Measurements from ENCODE around the gene SSC5D. TPM values are rescaled to one million over a fixed set of nuclear protein-coding genes. Genes with fewer than 3 reads are reported as not detected.
A peak's percentile ranks its signal among the peaks of the same experiment; 100 is the strongest.

The SSC5D gene
- total RNA-seq, 1 donor from 2014 or later, result 1.3 TPM

- H3K4me1 Mint-ChIP-seq, result peaks cover 19% of the 10 kb centered on the region
- no peak for TF ChIP-seq CTCF (conservative IDR thresholded peaks at IDR 0.05)
- H3K27me3 Mint-ChIP-seq (ENCODE audit: low read depth), result peaks cover 3% of the 10 kb centered on the region
- H3K9me3 Mint-ChIP-seq, result no peaks in the 10 kb centered on the region
- peak overlapping the region; percentile 90 for H3K4me3 Mint-ChIP-seq
- no peaks in the 10 kb centered on the region for H3K36me3 Mint-ChIP-seq (ENCODE audit: low read depth)
- H3K27ac Mint-ChIP-seq (ENCODE audit: unreplicated experiment), result peak overlapping the region; percentile 96
- DNase-seq (ENCODE audit: low read depth, low spot score), result no peak
Observed at GRCh38 chr19:55485439-55486011, 2.7 kb upstream of the SSC5D start.

- Mint-ChIP-seq H3K27me3 (ENCODE audit: low read depth) (peaks cover 3% of the 10 kb centered on the region), H3K36me3 (ENCODE audit: low read depth) (no peaks in the 10 kb centered on the region), H3K27ac (ENCODE audit: unreplicated experiment) (peak overlapping the region; percentile 93), H3K4me3 (peak overlapping the region; percentile 90), H3K9me3 (no peaks in the 10 kb centered on the region), H3K4me1 (peaks cover 19% of the 10 kb centered on the region)
- DNase-seq (ENCODE audit: low read depth, low spot score), result no peak
- no peak for TF ChIP-seq CTCF (conservative IDR thresholded peaks at IDR 0.05)
Observed at GRCh38 chr19:55486043-55486970, 1.9 kb upstream of the SSC5D start.

- Mint-ChIP-seq H3K9me3 (no peaks in the 10 kb centered on the region), H3K4me3 (peak overlapping the region; percentile 86), H3K27me3 (ENCODE audit: low read depth) (peaks cover 7% of the 10 kb centered on the region), H3K36me3 (ENCODE audit: low read depth) (no peaks in the 10 kb centered on the region), H3K4me1 (peaks cover 19% of the 10 kb centered on the region), H3K27ac (ENCODE audit: unreplicated experiment) (peak overlapping the region; percentile 93)
- no peak for TF ChIP-seq CTCF (conservative IDR thresholded peaks at IDR 0.05)
- DNase-seq (ENCODE audit: low read depth, low spot score), result peak; percentile 39
Observed at GRCh38 chr19:55486971-55487923, 989 bp upstream of the SSC5D start.

GRCh38 chr19:55488986-55489710 lies 912 bp downstream of the SSC5D start:
- no peak overlapping the region for H3K27ac Mint-ChIP-seq (ENCODE audit: unreplicated experiment)

More at GRCh38 chr19:55488986-55489710, 912 bp downstream of the SSC5D start:
- Mint-ChIP-seq H3K4me3 (no peak overlapping the region), H3K36me3 (ENCODE audit: low read depth) (no peaks in the 10 kb centered on the region), H3K27me3 (ENCODE audit: low read depth) (peaks cover 7% of the 10 kb centered on the region), H3K4me1 (peaks cover 19% of the 10 kb centered on the region), H3K9me3 (no peaks in the 10 kb centered on the region)
- TF ChIP-seq CTCF (conservative IDR thresholded peaks at IDR 0.05), result no peak
- DNase-seq (ENCODE audit: low read depth, low spot score), result no peak
